IgD-negative memory B cell (primary cell): ENCODE results near the gene UBE2Z. TPM values are rescaled to one million over a fixed set of nuclear protein-coding genes. Genes with fewer than 3 reads are reported as not detected.
"Not testable (repeated sequence)": the region's sequence is repeated elsewhere in the genome, so short reads cannot be mapped to it uniquely, and the experiment has no call there.

Experiments used
- H3K27ac Mint-ChIP-seq, 3 donors: one replicate each; pipeline ENCODE4 v1.8.0; 2020 to 2022; ENCODE audit warnings: mild to moderate bottlenecking in 3 of 3, mixed read lengths in 3 of 3, moderate library complexity in 1 of 3
- H3K27me3 Mint-ChIP-seq: one replicate; pipeline ENCODE4 v1.8.0; 2021; ENCODE audit warnings: mixed read lengths
- H3K36me3 Mint-ChIP-seq: one replicate; pipeline ENCODE4 v1.8.0; 2020; ENCODE audit warnings: mild to moderate bottlenecking, mixed read lengths
- H3K4me1 Mint-ChIP-seq, 3 donors: one replicate each; pipeline ENCODE4 v1.8.0; 2020 to 2022; ENCODE audit warnings: mixed read lengths in 3 of 3, mild to moderate bottlenecking in 1 of 3
- H3K4me3 Mint-ChIP-seq, 4 donors: one replicate each; pipeline ENCODE4 v1.8.0; 2020 to 2022; ENCODE audit warnings: mild to moderate bottlenecking in 4 of 4, mixed read lengths in 4 of 4, moderate library complexity in 3 of 4
- H3K9me3 Mint-ChIP-seq, 3 donors: one replicate each; pipeline ENCODE4 v1.8.0; 2020 to 2021; ENCODE audit warnings: mixed read lengths in 3 of 3, mild to moderate bottlenecking in 1 of 3
- polyA plus RNA-seq: library from polyadenylated mRNA; unstranded; fragments of 300-500 nt; fragmentation: Illumina TruSeq; gene quantifications from one replicate; pipeline ENCODE4 v1.2.3, GENCODE V29; 2021

UBE2Z gene
- polyA plus RNA-seq, result 58.1 TPM

- Mint-ChIP-seq H3K27ac (peak within 1 kb of the TSS; percentile 74 to 97 (median 96)), H3K4me1 (peaks cover 39% of the 10 kb centered on the region in 3 donors), H3K36me3 (no peaks in the 10 kb centered on the region), H3K9me3 (no peaks in the 10 kb centered on the region), H3K4me3 (peak within 1 kb of the TSS; percentile 89 to 99 (median 94)), H3K27me3 (no peaks in the 10 kb centered on the region)
Observed at GRCh38 chr17:48908047-48908843, at the start of gene UBE2Z. Gene UBE2Z (plus strand): TSS chr17:48908407. CDS start chr17:48908504, 97 bp downstream.

- no peaks in the 10 kb centered on the region for H3K27me3 Mint-ChIP-seq
- H3K9me3 Mint-ChIP-seq, result no peaks in the 10 kb centered on the region
- H3K36me3 Mint-ChIP-seq, result peaks cover 7% of the 10 kb centered on the region
- H3K4me3 Mint-ChIP-seq, result no peak overlapping the region
- no peaks in the 10 kb centered on the region for H3K4me1 Mint-ChIP-seq
- no peak overlapping the region for H3K27ac Mint-ChIP-seq
Observed at GRCh38 chr17:48860034-48860433, 48.2 kb upstream of the UBE2Z start.

- no peaks in the 10 kb centered on the region for H3K4me1 Mint-ChIP-seq
- no peak overlapping the region for H3K27ac Mint-ChIP-seq
- peaks cover 10% of the 10 kb centered on the region for H3K36me3 Mint-ChIP-seq
- H3K9me3 Mint-ChIP-seq, result no peaks in the 10 kb centered on the region
- H3K4me3 Mint-ChIP-seq, result no peak overlapping the region
- H3K27me3 Mint-ChIP-seq, result no peaks in the 10 kb centered on the region
Observed at GRCh38 chr17:48860456-48860855, 47.8 kb upstream of the UBE2Z start.

- Mint-ChIP-seq H3K27me3 (no peaks in the 10 kb centered on the region), H3K27ac (no peak overlapping the region), H3K36me3 (peaks cover 4% of the 10 kb centered on the region), H3K4me1 (peaks cover 0 to 4% (median 1%) of the 10 kb centered on the region in 3 donors), H3K4me3 (peak overlapping the region in 1 of 4 donors; percentile 38), H3K9me3 (no peaks in the 10 kb centered on the region)
Observed at GRCh38 chr17:48868916-48869500, 39.2 kb upstream of the UBE2Z start.

GRCh38 chr17:48869821-48870318, 38.3 kb upstream of the UBE2Z start:
- peaks cover 0 to 4% (median 1%) of the 10 kb centered on the region in 3 donors for H3K4me1 Mint-ChIP-seq
- H3K9me3 Mint-ChIP-seq, result no peaks in the 10 kb centered on the region
- H3K27ac Mint-ChIP-seq, result no peak overlapping the region
- peaks cover 4% of the 10 kb centered on the region for H3K36me3 Mint-ChIP-seq
- no peak overlapping the region for H3K4me3 Mint-ChIP-seq
- no peaks in the 10 kb centered on the region for H3K27me3 Mint-ChIP-seq

- Mint-ChIP-seq H3K4me1 (peaks cover 0 to 4% (median 1%) of the 10 kb centered on the region in 3 donors), H3K4me3 (no peak overlapping the region), H3K9me3 (no peaks in the 10 kb centered on the region), H3K27ac (no peak overlapping the region), H3K27me3 (no peaks in the 10 kb centered on the region), H3K36me3 (peaks cover 2% of the 10 kb centered on the region)
Observed at GRCh38 chr17:48871035-48871550, 37.1 kb upstream of the UBE2Z start.

GRCh38 chr17:48871551-48872351, 36.5 kb upstream of the UBE2Z start:
- H3K27ac Mint-ChIP-seq, result no peak overlapping the region
- no peaks in the 10 kb centered on the region for H3K9me3 Mint-ChIP-seq
- peaks cover 2% of the 10 kb centered on the region for H3K36me3 Mint-ChIP-seq
- H3K4me3 Mint-ChIP-seq, result no peak overlapping the region
- peaks cover 0 to 4% (median 1%) of the 10 kb centered on the region in 3 donors for H3K4me1 Mint-ChIP-seq
- no peaks in the 10 kb centered on the region for H3K27me3 Mint-ChIP-seq

GRCh38 chr17:48872409-48872808, 35.8 kb upstream of the UBE2Z start:
- H3K27me3 Mint-ChIP-seq, H3K36me3 Mint-ChIP-seq, H3K9me3 Mint-ChIP-seq, H3K4me3 Mint-ChIP-seq, H3K27ac Mint-ChIP-seq, H3K4me1 Mint-ChIP-seq: not testable (repeated sequence)

GRCh38 chr17:48873209-48873608, 35.0 kb upstream of the UBE2Z start:
- Mint-ChIP-seq H3K27me3 (no peaks in the 10 kb centered on the region), H3K36me3 (peaks cover 2% of the 10 kb centered on the region), H3K9me3 (no peaks in the 10 kb centered on the region), H3K27ac (no peak overlapping the region), H3K4me3 (no peak overlapping the region), H3K4me1 (peaks cover 0 to 4% (median 1%) of the 10 kb centered on the region in 3 donors)

GRCh38 chr17:48873696-48874443, 34.3 kb upstream of the UBE2Z start:
- H3K9me3 Mint-ChIP-seq, result no peaks in the 10 kb centered on the region

GRCh38 chr17:48878920-48879898, 29.0 kb upstream of the UBE2Z start:
- H3K27me3 Mint-ChIP-seq, result no peaks in the 10 kb centered on the region
- no peak overlapping the region for H3K27ac Mint-ChIP-seq
- no peaks in the 10 kb centered on the region for H3K9me3 Mint-ChIP-seq
- no peak overlapping the region for H3K4me3 Mint-ChIP-seq
- H3K4me1 Mint-ChIP-seq, result peaks cover 0 to 3% (median 0%) of the 10 kb centered on the region in 3 donors
- peaks cover 2% of the 10 kb centered on the region for H3K36me3 Mint-ChIP-seq

More at GRCh38 chr17:48873696-48874443, 34.3 kb upstream of the UBE2Z start:
- Mint-ChIP-seq H3K27ac (no peak overlapping the region), H3K4me1 (peaks cover 0 to 4% (median 1%) of the 10 kb centered on the region in 3 donors), H3K36me3 (peaks cover 2% of the 10 kb centered on the region), H3K4me3 (peak overlapping the region in 1 of 4 donors; percentile 17), H3K27me3 (no peaks in the 10 kb centered on the region)

GRCh38 chr17:48882272-48882671, 25.9 kb upstream of the UBE2Z start:
- Mint-ChIP-seq H3K36me3 (no peaks in the 10 kb centered on the region), H3K27ac (no peak overlapping the region), H3K4me1 (peaks cover 4 to 6% (median 6%) of the 10 kb centered on the region in 3 donors), H3K9me3 (no peaks in the 10 kb centered on the region), H3K4me3 (no peak overlapping the region), H3K27me3 (no peaks in the 10 kb centered on the region)

- peaks cover 4 to 6% (median 6%) of the 10 kb centered on the region in 3 donors for H3K4me1 Mint-ChIP-seq
- H3K36me3 Mint-ChIP-seq, result no peaks in the 10 kb centered on the region
- H3K9me3 Mint-ChIP-seq, result no peaks in the 10 kb centered on the region
- H3K4me3 Mint-ChIP-seq, result no peak overlapping the region
- H3K27ac Mint-ChIP-seq, result no peak overlapping the region
- no peaks in the 10 kb centered on the region for H3K27me3 Mint-ChIP-seq
Observed at GRCh38 chr17:48883171-48883570, 25.0 kb upstream of the UBE2Z start.
